ENCODE data around the gene COL8A2.

The COL8A2 gene

DNA sequence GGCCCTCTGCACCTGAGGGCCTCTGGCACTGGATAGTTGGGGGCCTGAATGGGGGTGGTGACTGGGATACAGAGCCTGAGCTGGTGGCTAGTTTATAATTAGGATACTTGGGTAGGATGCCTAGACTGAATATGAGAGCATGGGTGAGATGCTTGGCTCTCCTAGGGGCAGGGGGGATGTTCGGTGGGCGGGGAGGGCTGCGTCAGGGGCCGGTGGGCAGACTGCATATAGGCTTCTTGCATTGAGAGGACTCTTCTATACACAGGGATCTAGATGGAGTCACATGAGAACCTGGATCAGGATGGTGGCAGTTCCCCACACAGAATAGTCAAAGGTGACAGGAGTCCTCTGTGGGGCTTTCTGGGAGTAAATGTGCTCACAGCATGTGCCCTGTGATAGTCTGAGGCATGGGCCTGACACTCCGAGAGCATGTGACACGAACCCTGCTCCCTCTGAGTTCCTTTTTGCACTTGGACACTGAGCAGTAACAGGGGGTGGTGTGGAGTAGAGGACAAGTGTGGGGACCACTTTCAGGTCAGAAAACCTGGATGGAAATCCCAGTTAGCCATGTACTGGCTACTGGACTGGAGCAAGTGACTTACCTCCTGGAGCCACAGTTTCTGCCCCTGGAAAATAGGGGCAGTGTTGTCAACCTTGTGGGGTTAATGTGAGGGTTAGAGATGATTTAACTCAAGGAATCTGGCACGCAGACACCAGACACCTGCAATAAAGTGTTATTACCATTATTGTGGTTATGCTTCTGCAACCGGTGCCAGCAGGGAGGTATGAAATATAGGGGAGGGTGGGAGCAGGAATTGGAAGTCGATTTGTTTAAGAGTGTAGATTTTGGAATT, 33.2 kb upstream of the COL8A2 start:
- no peak for DNase-seq
- H3K27ac Mint-ChIP-seq, result peak overlapping the region; percentile 93
- no peaks in the 10 kb centered on the region for H3K9me3 Mint-ChIP-seq
- peaks cover 13% of the 10 kb centered on the region for H3K36me3 Mint-ChIP-seq (ENCODE audit: low read depth)
- peaks cover 72% of the 10 kb centered on the region for H3K4me1 Mint-ChIP-seq
- H3K4me3 Mint-ChIP-seq, result peak overlapping the region; percentile 87
- TF ChIP-seq, protein P1, sequence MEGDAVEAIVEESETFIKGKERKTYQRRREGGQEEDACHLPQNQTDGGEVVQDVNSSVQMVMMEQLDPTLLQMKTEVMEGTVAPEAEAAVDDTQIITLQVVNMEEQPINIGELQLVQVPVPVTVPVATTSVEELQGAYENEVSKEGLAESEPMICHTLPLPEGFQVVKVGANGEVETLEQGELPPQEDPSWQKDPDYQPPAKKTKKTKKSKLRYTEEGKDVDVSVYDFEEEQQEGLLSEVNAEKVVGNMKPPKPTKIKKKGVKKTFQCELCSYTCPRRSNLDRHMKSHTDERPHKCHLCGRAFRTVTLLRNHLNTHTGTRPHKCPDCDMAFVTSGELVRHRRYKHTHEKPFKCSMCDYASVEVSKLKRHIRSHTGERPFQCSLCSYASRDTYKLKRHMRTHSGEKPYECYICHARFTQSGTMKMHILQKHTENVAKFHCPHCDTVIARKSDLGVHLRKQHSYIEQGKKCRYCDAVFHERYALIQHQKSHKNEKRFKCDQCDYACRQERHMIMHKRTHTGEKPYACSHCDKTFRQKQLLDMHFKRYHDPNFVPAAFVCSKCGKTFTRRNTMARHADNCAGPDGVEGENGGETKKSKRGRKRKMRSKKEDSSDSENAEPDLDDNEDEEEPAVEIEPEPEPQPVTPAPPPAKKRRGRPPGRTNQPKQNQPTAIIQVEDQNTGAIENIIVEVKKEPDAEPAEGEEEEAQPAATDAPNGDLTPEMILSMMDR (IDR thresholded peaks at IDR 0.05), result no peak
- no peaks in the 10 kb centered on the region for H3K27me3 Mint-ChIP-seq (ENCODE audit: low read depth, poor library complexity)

DNA sequence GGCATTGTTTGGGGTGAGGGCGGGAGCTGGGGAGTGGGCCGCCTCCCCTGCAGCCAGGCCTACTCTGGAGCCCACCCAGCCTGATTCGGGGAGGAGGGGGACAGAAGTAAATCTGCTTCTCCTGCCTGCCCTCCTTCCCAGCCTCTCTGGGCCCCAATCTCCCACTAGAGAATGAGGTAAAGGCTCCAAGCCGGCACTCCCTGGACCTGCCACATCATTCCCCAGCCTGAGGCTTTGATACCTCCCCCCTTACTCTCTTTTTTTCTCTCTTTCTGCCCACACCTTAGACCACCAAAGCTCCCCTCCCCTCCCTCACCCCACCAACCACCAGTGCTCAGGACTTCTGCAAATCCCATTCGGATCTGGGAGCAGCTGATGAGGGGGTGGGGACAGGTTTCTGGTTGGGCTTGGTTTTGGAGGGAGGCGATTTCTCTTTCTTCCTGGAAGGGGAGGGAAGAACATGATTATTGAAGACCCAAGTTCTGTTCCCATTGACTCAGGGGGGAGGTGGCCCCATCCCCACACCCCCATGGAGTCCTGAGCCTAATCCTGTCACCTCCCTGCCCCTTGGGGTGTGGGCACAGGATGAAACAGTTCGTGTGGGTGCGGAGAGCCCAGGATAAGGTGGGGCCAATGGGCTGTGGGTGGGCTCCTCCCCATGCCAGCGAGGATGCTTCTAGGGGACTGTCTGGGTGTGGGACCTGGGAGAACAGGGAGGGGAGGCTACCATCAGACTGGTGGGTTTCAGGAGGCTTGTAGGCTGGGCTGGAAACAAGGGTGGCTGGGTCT, 32.3 kb upstream of the COL8A2 start:
- H3K4me3 Mint-ChIP-seq, result peak overlapping the region; percentile 87

DNA sequence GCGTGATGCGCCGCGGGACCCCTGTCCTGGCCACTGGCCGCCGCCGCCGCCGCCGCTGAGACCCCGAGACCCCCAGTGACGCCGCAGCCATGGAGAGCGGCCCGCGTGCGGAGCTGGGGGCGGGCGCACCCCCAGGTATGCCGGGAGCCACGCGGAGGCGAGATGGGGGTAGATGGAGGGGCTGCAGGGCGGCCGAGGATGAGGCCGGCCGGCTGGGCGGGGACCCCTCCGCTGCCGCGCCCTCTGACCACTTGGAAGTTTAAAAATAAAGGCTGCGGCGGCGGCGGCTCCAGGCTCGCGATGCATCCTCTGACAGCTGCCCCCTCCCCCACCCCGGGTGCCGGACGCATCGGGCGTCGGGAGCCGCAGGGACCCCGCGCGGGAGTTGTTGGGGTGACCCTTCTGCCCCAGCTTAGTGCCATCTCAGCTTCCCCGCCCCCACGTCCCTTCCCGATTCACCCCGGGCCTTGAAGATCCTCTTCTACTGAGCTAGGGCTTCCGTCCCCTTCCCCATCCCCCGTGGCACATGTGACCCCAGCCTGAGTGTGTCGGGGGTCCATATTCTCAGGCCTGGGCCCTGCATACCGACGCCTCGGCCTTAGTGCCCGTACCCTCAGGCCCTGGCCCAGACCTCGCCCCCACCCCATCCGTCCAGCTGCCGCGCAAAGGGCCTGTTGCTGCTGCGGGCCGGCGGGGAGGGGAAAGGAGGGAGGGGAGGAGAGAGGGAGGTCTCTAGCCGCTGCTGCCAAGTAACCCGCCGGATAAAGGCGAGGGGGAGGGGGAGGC, 31.5 kb upstream of the COL8A2 start:
- Mint-ChIP-seq H3K27ac (peak overlapping the region; percentile 95), H3K4me1 (peaks cover 76% of the 10 kb centered on the region), H3K9me3 (no peaks in the 10 kb centered on the region), H3K36me3 (ENCODE audit: low read depth) (peaks cover 13% of the 10 kb centered on the region), H3K4me3 (peak overlapping the region; percentile 87), H3K27me3 (ENCODE audit: low read depth, poor library complexity) (peaks cover 2% of the 10 kb centered on the region)
- DNase-seq, result peak; percentile 83
- TF ChIP-seq, protein P1 (IDR thresholded peaks at IDR 0.05), result no peak

More for the DNA sequence above, 32.3 kb upstream of the COL8A2 start:
- Mint-ChIP-seq H3K27ac (peak overlapping the region; percentile 93), H3K9me3 (no peaks in the 10 kb centered on the region), H3K4me1 (peaks cover 76% of the 10 kb centered on the region), H3K36me3 (ENCODE audit: low read depth) (peaks cover 13% of the 10 kb centered on the region), H3K27me3 (ENCODE audit: low read depth, poor library complexity) (peaks cover 1% of the 10 kb centered on the region)
- TF ChIP-seq, protein P1 (IDR thresholded peaks at IDR 0.05), result no peak
- DNase-seq, result no peak

DNA sequence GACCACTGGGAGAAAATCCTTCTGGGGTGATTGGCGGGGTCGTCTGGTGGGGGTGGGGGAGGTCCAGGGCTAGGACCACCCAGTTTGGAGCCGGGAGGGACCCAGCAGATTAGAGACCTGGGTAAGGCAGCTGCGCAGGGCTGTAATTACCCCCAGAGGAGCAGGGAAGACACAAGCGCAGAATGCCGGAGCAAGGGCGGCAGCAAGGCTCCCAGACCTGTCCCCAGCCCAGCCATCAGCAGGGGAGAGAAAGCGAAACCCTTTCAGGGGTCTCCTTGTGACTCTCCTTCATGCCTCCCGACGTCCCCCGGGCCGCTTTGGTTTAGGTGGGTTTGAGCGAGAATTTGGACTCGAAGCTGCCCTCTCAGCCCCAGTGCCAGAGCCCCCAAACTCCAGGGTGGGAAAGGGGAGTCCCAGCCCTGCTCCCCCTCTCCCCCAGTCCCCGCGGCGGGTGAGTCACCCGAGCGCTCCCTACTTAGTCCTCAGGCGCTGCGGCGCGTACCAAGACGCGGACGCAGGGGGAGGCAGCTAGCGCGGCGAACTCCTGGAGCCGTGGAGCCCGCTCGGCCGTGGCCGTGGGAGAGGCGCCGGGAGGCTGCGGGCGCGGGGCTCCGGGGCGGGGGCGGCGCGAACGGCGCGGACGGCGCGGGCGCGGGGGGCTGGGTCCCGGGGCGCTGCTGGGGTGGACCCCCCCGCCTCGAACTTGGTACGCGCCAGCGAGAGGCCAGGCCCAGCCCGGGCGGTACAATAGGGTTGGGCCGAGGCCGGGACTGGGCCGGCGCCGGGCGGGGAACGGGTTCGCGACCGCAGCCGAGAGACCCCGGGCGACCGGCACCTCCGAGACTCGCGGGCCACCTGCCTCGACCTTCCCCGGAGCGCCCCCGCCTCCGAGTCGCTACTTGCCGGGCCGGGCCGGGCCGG, 30.6 kb upstream of the COL8A2 start, which contains the start of gene MAP7D1:
Gene MAP7D1, plus strand, starts transcription at position 753 of the 921 bp plus-strand sequence. CDS start 258 bp downstream, outside the sequence.
- DNase-seq, result peak; percentile 82
- Mint-ChIP-seq H3K27me3 (ENCODE audit: low read depth, poor library complexity) (peaks cover 2% of the 10 kb centered on the region), H3K27ac (peak within 1 kb of the TSS; percentile 95), H3K4me3 (peak within 1 kb of the TSS; percentile 87), H3K36me3 (ENCODE audit: low read depth) (peaks cover 13% of the 10 kb centered on the region), H3K4me1 (peaks cover 78% of the 10 kb centered on the region), H3K9me3 (no peaks in the 10 kb centered on the region)
- TF ChIP-seq, protein P1 (IDR thresholded peaks at IDR 0.05), result no peak

All from nephron progenitor cell (in vitro differentiated cells).